ENCODE measurements around the gene OR3A3. TPM values are rescaled to one million over a fixed set of nuclear protein-coding genes. Genes with fewer than 3 reads are reported as not detected.
"Not testable (repeated sequence)": the region's sequence is repeated elsewhere in the genome, so short reads cannot be mapped to it uniquely, and the experiment has no call there.

OR3A3 gene
- total RNA-seq, 4 donors from 2014 or later: not detected

- Histone ChIP-seq H3K36me3 (no peaks in the 10 kb centered on the region), H3K9me3 (no peaks in the 10 kb centered on the region), H3K27ac (no peak overlapping the region), H3K4me1 (no peaks in the 10 kb centered on the region), H3K4me3 (no peak overlapping the region), H3K27me3 (no peaks in the 10 kb centered on the region)
- TF ChIP-seq POLR2AphosphoS5 (IDR thresholded peaks at IDR 0.05): no peak
- no peak for TF ChIP-seq CTCF (IDR thresholded peaks at IDR 0.05)
- TF ChIP-seq EP300 (IDR thresholded peaks at IDR 0.05): no peak
- TF ChIP-seq POLR2A (IDR thresholded peaks at IDR 0.05): no peak
- 38 to 83% methylated on average over 1 to 2 of the region's 2 CpGs for WGBS, 2 donors (ENCODE audit: low coverage in 1 of 2)
- ATAC-seq: no peak
Observed at GRCh38 chr17:3418222-3418621, 7.1 kb downstream of the OR3A3 start.

GRCh38 chr17:3433215-3433614 lies 22.0 kb downstream of the OR3A3 start:
- not testable (repeated sequence) for H3K36me3 ChIP-seq, H3K27ac ChIP-seq, H3K4me3 ChIP-seq, H3K27me3 ChIP-seq, H3K9me3 ChIP-seq, H3K4me1 ChIP-seq, ATAC-seq
- 29 to 39% methylated on average over 6 to 7 of the region's 7 CpGs for WGBS, 2 donors (ENCODE audit: low coverage in 1 of 2)

- 67 to 72% methylated on average over 3 of the region's 3 CpGs for WGBS, 2 donors (ENCODE audit: low coverage in 1 of 2)
- no peak for ATAC-seq
- peaks cover 0 to 5% (median 0%) of the 10 kb centered on the region in 3 donors for H3K9me3 ChIP-seq
- no peaks in the 10 kb centered on the region for H3K4me1 ChIP-seq
- H3K27ac ChIP-seq: no peak within 1 kb of the TSS
- TF ChIP-seq EP300 (IDR thresholded peaks at IDR 0.05) (no peak), POLR2A (IDR thresholded peaks at IDR 0.05) (no peak), POLR2AphosphoS5 (IDR thresholded peaks at IDR 0.05) (no peak), CTCF (IDR thresholded peaks at IDR 0.05) (no peak)
- no peaks in the 10 kb centered on the region for H3K36me3 ChIP-seq
- peaks cover 6% of the 10 kb centered on the region for H3K27me3 ChIP-seq
- no peak within 1 kb of the TSS for H3K4me3 ChIP-seq
Observed at GRCh38 chr17:3433741-3434140, 22.6 kb downstream of the OR3A3 start, which contains the start of gene OR1E2. OR1E2 (minus strand) TSS chr17:3433841; CDS start chr17:3433841, 0 bp downstream.

- peaks cover 13% of the 10 kb centered on the region for H3K27me3 ChIP-seq
- no peaks in the 10 kb centered on the region for H3K4me1 ChIP-seq
- no peak overlapping the region for H3K27ac ChIP-seq
- H3K9me3 ChIP-seq: no peaks in the 10 kb centered on the region
- H3K4me3 ChIP-seq: no peak overlapping the region
- TF ChIP-seq EP300 (IDR thresholded peaks at IDR 0.05): no peak
- no peak for TF ChIP-seq POLR2A (IDR thresholded peaks at IDR 0.05)
- no peak for TF ChIP-seq CTCF (IDR thresholded peaks at IDR 0.05)
- no peaks in the 10 kb centered on the region for H3K36me3 ChIP-seq
- 33 to 67% methylated on average over 1 of the region's 1 CpG for WGBS, 2 donors (ENCODE audit: low coverage in 1 of 2)
- no peak for ATAC-seq
Observed at GRCh38 chr17:3438368-3438767, 27.2 kb downstream of the OR3A3 start.

- Histone ChIP-seq H3K27me3 (peaks cover 13% of the 10 kb centered on the region), H3K9me3 (no peaks in the 10 kb centered on the region), H3K4me1 (no peaks in the 10 kb centered on the region), H3K4me3 (no peak overlapping the region), H3K27ac (no peak overlapping the region), H3K36me3 (no peaks in the 10 kb centered on the region)
- no peak for ATAC-seq
- 17 to 30% methylated on average over 2 of the region's 2 CpGs for WGBS, 2 donors (ENCODE audit: low coverage in 1 of 2)
- TF ChIP-seq CTCF (IDR thresholded peaks at IDR 0.05) (no peak), POLR2AphosphoS5 (IDR thresholded peaks at IDR 0.05) (no peak), POLR2A (IDR thresholded peaks at IDR 0.05) (no peak), EP300 (IDR thresholded peaks at IDR 0.05) (no peak)
Observed at GRCh38 chr17:3440451-3440850, 29.3 kb downstream of the OR3A3 start.

Measured in gastroesophageal sphincter (tissue), 4 donors.